ENCODE results near the gene SSC5D.

The SSC5D gene

DNA sequence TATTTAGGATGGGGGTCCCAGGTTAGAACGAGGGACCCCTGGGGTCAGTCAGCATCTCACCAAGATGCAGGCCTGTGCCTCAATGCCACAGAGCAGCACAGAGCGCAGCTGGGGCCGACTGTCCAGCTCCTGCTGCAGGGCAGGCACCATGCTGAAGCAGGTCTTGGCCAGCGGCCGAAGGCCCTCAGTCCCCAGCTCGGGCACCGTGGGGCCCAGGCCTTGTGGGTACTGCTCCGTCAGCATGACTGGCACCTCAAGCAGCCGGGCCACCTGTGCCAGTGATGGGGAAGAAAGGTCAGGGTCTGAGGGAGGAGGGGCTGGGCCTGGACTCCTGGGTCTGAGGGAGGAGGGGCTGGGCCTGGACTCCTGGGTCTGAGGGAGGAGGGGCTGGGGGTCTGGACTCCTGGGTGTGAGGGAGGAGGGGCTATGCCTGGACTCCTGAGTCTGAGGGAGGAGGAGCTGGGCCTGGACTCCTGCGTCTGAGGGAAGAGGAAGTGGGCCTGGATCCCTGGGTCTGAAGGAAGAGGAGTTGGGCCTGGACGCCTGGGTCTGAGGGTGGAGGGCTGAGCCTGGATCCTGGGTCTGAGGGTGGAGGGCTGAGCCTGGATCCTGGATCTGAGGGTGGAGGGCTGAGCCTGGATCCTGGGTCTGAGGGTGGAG, 32.5 kb upstream of the SSC5D start:
- DNase-seq = no peak

DNA sequence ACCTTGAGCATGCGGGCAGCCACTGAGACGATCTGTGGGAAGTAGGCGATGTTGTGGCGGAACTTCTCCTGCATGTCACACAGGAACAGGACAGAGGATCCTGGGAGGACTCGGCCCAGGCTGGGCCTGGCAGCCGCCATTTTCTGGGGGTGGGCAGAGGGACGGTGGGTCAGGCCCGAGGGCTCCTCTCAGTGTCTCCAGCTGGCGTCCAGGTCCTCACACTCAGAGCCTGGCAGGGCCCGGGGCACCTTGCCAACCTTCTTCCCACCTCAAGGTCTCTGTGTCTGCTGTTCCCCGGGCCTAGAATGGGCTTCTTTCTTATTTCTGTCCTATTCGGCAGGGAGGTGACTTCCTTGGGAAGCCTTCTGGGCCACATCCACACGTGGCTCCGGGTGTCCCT, 31.9 kb upstream of the SSC5D start:
- DNase-seq = no peak

DNA sequence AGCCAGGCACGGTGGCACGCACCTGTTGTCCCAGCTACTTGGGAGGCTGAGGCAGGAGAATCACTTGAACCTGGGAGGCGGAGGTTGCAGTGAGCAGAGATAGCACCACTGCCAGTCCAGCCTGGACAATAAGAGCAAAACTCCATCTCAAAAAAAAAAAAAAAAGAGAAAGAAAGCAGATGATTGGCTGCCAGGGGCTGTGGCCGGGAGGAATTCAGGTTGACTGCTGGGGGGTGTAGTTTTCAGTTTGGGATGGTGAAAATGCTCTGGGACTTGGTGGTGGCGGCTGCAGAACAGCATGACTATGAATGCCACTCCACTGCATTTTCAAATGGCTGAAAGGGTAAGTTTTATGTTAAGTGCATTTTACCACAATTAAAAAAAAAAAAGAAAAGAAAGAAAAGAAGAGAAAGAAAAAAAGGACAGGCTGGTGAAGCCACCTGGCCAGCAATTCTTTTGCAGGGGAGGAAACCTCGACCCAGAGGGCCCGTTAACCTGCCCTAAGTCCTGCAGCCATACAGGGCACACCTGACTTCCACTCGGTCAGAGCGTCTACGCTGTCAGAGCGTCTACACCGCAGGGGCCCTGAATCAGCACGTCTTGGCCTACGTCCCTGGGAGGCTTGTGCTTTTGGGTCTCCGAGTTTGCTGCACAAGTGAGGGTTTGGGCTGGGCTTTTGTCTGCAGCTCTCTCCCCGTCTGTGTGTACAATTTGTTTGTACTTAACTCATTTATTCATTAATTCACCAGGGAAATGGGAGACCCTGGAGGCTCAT, 30.4 kb upstream of the SSC5D start:
- no peak for DNase-seq

DNA sequence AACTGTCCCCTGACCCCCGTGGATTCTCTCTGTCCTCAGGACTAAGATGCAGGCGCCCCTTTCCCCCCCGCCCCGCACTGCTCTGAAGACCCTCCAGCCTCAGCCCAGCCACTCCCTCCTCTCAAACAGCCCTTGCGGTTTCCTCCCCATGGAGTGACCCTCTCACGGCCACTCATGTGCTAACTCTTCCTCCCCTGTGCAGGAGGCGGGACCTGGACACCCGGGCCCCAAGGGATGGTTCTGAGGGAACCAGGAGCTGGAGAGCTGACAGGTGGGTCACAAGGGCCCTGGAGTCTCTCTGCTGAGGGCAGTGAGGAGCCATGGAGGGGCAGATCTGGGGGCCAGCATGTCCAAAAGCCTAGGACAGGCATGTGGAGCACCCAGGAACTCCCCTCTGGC, 28.7 kb upstream of the SSC5D start:
- no peak for DNase-seq

DNA sequence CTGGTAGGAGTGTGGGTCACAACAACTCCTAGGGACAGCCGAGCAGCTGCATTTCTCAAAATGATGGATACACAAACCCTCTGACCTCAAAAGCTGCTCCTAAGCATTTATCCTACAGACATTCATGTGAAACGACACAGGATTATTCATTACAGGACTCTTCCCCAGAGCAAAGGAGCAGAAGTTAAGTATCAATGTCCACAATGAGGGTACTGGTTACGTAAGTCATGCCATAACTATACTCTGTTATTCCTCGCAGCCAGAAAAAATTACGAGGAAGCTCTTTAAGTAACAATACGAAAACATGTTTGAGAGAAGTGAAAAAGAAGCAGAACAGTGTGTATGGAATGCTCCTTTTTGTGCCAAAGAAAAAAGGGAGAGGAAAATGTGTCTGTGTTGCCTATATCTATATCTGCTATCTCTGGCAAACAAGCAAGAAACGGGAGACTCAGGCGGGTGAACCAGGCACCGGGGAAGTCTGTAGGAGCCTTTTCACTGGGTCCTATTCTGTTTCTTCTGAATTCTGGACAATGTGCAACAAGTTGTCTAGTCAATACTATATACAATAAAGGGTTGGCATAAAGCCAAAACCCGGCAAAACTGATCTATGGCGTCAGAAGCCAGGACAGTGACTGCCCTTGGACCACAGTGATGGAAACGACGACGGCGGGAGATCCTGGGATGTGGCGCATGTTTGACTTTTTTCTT, 28.1 kb upstream of the SSC5D start:
- DNase-seq = no peak

DNA sequence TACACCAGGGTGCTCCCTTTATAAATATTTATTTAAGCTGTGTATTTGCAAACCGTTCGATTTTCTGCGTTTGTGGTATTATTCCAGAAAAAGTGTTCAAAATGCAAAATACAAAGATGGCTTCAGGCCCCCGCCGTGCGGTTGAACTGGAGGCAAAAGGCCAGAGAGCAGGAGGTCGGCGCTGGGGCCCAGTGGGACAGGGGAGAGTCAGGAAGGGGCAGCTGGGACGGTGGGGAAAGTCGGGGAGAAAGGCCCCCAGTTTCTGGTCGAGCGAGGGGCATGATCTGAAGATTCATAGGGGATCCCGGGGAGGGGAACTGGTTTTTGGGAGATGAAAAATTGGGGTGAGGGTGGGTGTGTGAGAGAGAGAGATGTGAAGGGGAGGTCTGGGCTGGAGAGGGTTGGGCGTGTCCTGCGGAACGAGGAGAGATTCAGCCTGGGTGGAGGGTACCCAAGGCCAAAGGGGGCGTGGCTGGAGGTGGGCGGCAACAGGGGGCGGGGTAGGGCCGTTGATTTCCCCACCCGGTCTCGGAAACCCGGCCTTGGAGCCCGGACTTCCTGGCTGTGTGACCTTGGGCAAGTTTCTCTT, 27.5 kb upstream of the SSC5D start:
- DNase-seq = peak; percentile 28 to 35

DNA sequence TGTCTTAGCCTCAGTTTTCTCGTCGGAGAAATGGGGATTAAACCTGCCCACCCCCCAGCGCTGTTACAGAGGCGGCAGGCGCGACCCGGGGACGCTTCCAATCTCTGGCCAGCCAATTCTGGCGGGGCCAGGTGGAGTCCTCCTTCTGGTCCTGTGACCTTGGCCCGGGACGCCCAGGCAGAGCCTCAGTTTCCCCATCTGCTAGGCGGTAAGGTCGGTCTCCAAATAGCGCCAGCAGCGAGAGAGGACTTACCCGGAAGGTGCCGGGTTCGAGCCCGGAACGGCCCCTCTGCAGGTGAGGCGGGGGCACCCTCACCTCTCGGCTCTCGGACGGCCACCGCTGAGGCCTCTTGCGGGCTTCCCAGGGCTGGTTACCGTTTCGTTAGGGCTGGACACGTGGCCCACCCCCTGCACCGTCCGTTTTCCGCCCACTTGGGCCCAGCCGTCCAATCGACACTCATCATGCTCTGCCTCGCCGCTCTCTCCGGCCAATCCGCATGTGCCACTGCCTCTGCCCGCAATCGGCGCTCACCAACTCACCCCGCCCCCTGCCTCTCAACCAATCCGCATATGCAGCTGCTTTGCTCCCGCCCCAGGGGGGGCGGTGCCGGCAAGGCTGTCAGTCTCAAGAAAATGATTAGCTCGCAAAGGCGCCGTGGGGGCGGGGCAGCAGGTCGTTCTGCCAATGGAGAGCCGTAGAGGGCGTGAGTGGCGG, 26.8 kb upstream of the SSC5D start, which contains the start of gene ISOC2:
Gene ISOC2 (minus strand): TSS at position 384 of the 715 bp plus-strand sequence. CDS start 5,156 bp downstream, outside the sequence.
- peak; percentile 100 for DNase-seq

DNA sequence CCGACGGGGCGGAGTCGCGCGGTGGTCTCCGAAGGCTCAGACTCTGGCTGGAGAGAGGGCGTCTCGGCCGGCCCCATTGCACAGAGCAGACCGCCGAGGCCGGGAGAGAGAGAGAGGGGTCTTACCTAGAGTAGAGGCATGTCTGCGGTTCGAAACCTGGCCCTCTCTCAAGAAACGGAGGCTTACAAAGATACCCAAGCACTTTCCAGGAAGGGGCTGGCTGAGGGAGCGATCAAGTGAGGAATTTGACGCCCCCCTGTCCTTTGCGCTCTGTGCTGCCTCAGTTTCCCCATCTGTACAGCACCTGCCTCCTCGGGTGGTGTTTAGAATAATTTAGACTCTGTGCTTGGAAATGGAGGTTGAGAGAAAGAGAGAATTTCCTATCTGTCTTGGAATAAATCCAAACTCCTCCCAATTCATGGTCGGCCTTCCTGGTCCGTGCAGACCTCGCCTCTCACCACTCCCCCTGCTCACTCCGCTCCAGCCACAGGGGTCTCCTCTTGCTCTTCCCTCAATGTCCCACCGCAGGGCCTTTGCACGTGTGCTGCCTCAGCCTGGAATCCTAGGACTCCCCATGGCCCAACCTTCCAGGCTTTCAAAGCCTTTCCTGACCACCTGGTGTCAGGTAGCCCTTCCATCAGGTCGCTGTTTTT, 26.1 kb upstream of the SSC5D start:
- DNase-seq = no peak

DNA sequence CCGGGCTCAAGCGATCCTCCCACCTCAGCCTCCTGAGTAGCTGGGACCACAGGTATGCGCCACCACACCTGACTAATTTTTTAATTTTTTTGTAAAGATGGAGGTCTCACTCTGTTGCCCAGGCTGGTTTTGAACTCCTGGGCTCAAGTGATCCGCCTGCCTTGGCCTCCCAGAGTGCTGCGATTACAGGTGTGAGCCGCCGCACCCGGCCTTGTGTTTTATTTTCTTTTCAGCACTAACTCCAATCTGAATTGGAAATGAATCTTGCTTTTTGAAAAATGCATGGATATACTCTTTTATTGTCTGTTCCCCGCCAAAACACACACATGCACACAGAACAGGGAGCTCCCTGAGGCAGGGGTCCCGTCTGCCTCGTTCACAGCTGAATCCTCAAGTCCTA, 25.5 kb upstream of the SSC5D start:
- no peak for DNase-seq

DNA sequence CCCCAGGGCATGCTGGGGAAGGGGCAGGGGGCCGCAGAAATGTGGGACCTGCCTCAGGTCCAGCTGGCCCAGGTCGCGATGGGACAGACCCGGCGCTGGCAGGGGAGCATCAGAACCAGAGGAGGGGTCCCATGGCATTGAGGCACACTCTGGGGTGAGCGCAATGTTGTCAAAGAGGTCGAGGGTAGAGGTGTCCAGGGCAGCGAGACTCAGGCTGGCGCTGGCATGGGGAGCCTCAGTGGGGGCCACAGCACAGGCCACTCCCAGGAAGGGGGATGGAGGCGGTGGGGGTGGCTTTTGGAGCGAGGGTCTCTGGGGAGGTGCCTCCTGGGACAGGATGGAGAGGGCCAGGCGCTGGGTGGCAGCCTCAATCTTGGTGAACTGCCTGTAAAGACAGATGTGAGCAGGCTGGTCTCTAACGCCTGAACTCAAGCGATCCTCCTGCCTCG, 24.6 kb upstream of the SSC5D start:
- no peak for DNase-seq

DNA sequence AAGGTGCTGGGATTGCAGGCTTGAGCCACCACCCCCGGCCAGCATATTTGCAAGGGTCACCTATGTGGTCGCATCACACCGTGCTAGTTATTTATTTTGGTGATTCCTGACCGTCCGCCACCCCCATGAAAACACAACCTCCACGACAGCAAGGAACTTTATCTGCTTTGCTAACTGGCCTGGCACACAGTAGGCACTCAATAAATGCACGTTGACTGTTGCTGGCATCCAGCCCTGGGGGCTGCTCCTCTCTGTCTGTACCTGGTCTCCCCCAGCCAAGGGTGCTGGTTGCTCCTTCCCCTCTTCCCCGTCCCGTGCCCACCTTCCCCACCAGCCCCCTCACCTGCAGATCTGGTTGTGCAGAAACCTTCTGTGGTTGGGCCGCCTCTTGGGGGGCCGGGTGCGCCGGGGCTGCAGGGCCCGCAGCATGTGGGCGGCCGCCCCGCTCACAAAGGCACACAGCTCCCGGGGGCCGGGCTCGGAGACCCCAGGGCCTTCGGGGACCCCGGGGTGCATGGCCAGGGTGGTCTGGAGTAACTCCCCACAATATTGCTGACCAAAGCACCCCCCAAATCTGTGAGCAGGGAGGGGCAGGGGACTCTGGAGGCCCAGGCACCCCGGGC, 24.1 kb upstream of the SSC5D start:
- no peak for DNase-seq

DNA sequence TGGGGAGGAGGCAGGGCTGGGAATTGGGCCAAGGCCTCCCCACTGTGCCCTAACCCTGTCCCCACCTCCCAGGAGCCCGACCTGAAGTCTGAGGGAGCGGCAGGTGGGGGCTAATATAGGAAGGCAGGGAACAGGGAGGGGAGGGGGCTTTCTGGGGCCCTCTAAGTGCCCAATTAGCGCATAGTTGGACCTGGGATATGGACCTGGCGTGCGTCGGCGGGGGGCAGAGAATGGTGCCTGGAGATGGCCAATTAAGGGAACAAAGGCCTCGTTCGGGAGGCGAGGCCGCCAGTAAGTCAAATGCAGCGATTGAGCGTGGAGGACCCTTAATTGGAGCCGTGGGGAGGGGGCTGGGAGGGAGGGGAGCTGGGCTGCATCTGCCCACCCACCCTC, 23.6 kb upstream of the SSC5D start, which contains the start of gene C19orf85:
Gene C19orf85 (minus strand): TSS at position 90 of the 393 bp plus-strand sequence. CDS start 197 bp downstream, outside the sequence.
- no peak for DNase-seq

DNA sequence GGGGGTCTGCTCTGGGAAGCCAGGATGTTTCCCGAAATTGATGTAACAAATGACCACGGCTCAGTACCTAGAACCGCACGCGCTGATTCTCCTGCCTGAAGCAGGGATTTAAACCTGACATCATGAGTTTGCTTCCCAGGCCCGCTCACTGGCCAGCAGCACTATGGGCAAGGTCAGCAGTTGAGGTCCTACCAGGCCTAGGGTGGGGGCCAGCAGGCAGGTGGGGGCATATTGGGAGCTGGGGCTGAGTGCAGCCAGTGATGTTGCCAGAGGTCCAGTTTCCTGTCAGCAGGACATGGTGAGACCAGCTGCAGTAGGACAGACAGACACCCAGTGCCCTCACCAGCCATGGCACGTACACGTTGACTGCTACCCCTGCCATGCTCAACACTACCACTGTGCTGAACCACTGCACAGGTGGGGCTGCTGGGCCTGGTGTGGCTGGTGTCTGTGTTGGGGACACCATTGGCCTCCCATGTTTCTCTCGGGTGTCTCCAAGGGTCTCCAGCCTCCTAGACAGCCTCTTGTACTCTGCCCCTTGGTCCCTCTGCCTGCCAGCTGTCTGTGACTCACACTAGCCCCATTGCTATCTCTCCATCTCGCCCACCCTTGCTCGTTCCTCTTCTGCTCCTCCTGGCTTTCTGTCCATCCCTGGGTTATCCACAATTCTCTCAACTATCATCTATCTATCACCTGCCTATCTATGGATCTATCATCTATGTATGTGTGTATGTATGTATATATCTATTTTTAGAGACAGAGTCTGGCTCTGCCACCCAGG, 22.6 kb upstream of the SSC5D start:
- DNase-seq = no peak

DNA sequence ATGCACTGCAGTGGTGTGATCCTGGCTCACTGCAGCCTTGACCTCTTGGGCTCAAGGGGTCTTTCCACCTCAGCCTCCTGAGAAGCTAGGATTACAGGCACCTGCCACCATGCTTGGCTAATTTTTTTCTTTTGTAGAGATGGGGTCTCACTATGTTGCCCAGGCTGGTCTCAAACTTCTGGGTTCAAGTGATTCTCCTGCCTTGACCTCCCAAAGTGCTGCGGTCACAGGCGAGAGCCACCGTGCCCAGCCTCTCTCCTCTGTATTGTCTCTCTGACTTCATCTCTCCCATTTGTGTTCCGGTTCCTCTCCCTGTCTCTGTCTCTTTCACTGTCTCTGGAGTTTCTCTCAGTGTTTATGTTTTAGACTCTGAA, 22.0 kb upstream of the SSC5D start:
- no peak for DNase-seq

DNA sequence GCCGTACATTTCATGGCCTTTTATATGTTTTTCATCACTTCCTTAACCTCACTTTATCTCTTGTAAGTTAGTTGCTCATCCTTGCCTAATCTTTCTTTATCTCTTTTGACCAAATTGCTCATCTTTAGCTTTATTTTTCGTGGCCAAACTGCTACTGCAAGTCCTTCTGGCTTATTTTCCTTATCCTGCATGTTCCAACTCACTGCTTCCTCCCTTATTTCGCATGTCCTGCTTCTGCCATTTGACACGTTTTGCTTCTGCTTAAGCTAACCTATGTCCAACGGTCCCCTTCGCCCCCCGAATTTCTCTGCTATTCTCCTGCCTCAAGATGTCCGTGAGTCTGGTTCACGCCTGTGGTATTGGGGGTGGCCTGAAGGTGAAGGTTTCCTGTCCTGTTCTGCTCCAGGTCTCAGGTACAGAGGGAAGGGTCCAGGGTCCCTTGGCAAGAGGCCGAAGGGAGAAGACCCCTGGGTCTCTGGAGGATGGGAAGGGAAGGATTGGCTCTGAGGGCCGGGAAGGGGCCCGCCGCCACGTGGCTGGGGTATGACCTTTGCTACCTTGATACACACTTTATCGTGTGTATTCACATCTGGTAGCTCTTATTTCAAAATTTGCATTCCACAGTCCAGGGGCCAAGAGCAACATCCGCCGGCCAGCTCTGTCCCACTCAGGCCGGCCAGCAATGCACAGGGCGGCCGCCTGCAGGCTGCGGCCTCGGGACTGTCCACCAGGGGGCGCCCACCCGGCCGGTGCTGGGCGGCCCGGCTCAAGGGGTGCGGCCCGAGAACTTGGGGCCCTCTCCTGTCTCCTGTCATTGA, 20.8 kb upstream of the SSC5D start:
- DNase-seq = peak; percentile 43 to 51

DNA sequence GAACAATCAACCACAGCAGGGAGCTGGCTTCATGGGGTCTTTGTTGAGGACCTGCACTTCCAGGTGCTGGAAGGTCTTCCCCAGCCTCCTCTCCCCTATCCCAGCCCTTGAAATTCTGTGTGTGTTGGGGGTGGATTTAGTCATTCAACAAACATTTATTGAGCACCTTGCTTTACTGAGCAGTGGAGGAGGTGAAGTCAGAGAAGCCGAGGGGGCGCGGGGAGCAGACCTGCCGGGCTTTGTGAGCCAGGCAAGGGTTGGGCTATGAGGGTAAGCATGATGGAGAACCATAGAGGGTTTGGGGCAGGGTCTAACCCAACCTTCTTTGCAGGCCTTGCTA, 20.2 kb upstream of the SSC5D start:
- no peak for DNase-seq

DNA sequence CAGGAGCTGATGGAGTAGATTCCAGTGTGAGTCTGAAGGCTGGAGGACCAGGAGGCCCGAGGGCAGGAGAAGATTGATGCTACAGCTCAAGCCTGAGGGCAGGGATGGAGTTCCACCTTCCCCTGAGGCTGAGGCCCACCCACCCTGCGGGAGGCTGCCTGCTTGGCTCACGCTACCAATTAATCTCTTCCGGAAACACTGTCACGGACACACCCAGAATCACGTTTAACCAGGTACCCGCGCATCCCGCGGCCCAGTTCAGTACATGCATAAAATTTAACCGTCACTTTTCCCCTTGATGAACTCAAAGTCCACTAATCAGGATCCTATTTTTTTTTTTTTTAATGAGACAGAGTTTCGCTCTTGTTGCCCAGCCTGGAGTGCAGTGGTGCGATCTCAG, 17.0 kb upstream of the SSC5D start:
- DNase-seq = no peak

DNA sequence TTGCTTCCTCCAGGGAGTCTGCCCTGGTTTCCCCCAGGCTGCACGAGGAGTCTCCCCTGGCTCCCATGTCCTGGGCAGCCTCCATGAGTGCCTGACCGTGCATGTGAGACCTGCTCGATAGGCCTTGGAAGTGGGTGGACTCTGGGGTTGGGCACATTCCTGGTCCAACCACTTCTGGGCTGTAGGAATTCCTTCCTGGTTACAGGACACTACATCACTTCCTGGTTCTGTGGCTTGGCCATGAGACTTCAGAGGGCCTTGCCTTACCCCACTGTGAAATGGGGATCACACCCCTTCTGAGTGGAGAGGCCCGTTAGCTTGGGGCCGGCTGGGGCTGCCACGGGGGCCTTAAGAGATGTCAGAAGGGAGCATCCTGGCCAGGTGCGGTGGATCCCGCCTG, 15.8 kb upstream of the SSC5D start:
- no peak for DNase-seq

DNA sequence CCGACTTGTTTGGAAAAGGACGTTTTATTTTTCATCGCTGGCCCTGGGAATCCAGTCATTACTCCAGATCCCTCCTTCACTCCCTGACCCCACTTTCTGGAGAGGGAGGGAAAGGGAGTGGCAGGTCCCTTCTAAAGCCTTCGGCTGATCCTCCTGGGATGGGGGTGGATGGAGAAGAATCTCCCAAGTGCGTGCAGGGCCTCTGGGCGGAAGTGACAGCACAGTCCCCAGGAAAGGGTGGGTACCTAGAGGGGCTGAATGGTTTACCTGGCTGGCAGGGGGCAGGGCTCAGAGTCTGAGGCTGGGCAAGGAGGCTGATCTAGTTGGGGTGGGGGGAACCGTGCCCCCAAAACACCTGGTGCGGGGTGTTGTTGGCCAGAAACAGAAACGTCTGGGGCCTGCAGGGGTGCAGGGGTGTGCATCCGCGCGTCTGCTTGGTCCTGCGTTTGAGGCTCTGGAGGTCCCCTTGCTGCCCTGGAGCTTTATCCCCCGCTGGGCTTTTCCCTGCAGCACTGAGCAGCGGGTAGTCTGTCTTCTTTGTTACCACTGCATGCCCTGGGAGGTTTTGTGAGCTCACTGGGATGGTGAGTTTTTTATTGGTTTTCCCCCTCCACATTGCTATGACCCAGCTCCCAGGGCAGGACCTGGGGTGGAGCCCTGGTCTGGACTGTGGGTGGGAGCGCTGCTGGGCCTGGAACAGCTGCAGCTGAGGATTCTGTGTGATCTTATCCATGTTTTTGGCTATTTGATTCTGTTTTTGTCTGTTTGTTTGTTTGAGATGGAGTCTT, 14.8 kb upstream of the SSC5D start:
- no peak for DNase-seq

Measured in activated CD4-positive, alpha-beta T cell treated with anti-CD3 and anti-CD28 coated beads, Interleukin-2, amount 50 U/mL, for 4 hours (primary cell).